SK-N-SH (cell line): Measurements from ENCODE around the gene EDDM13. TPM values are rescaled to one million over a fixed set of nuclear protein-coding genes. Genes with fewer than 3 reads are reported as not detected.

ENCODE experiments used
- CTCF ChIA-PET: fragments of 300-600, 350-600 bp; formaldehyde crosslinking; extraction: SDS; loops from one replicate; lab custom pipeline; 2021; lab: Yijun Ruan, JAX
- POLR2A ChIA-PET: fragments of 350-600 bp; sonication (Branson Sonifier 250); formaldehyde crosslinking; extraction: SDS; loops from one replicate; lab custom pipeline; 2020; ENCODE audit warnings: antibody characterized with exemption, inconsistent platforms; lab: Yijun Ruan, JAX
- DNase-seq: peaks from one replicate; pipeline ENCODE4 v3.0.0; 2012
- H2AFZ ChIP-seq: fragments of 200-600 bp; sonication (generic); 2 replicates; pipeline ENCODE4 v1.8.1; 2016; ENCODE audit warnings: antibody characterized with exemption, mild to moderate bottlenecking, low read depth
- H3F3A ChIP-seq: fragments of 200-600 bp; sonication (generic); replicated peaks from 2 replicates; pipeline ENCODE3; 2016; ENCODE audit warnings: antibody characterized with exemption, mild to moderate bottlenecking; ENCODE audit not compliant: insufficient read depth
- H3K27ac ChIP-seq, 2 experiments: fragments of 200-500 bp in 1 of 2; fragments of 200-600 bp in 1 of 2; sonication (Bioruptor generic) in 1 of 2; sonication (generic), shearing (Covaris generic) in 1 of 2; 2 replicates each; pipeline versions ENCODE4 v1.5.1 to v1.6.1; 2014 to 2016; ENCODE audit warnings: low read depth in 2 of 2, inconsistent platforms in 1 of 2, low read length in 1 of 2, mild to moderate bottlenecking in 1 of 2, mixed read lengths in 1 of 2
- H3K27me3 ChIP-seq: fragments of 200-600 bp; sonication (generic), shearing (Covaris generic); 2 replicates; pipeline ENCODE4 v1.6.1; 2016; ENCODE audit warnings: mixed run types; ENCODE audit not compliant: insufficient read depth
- H3K36me3 ChIP-seq, 2 experiments: fragments of 200-500 bp in 1 of 2; fragments of 200-600 bp in 1 of 2; sonication (Bioruptor generic) in 1 of 2; sonication (generic) in 1 of 2; replicated peaks in 1 of 2; 2 replicates each; pipeline versions ENCODE3 to v1.5.1; 2014 to 2016; ENCODE audit warnings: low read length in 1 of 2, mild to moderate bottlenecking in 1 of 2; ENCODE audit not compliant: insufficient read depth in 2 of 2, control insufficient read depth in 1 of 2
- H3K4me1 ChIP-seq, 2 experiments: fragments of 200-500 bp in 1 of 2; fragments of 200-600 bp in 1 of 2; sonication (Bioruptor generic) in 1 of 2; sonication (generic), shearing (Covaris generic) in 1 of 2; 2 replicates each; pipeline versions ENCODE4 v1.5.1 to v1.6.1; 2014 to 2016; ENCODE audit warnings: low read depth in 1 of 2, low read length in 1 of 2, mixed run types in 1 of 2; ENCODE audit not compliant: insufficient read depth in 2 of 2, control insufficient read depth in 1 of 2
- H3K4me2 ChIP-seq: fragments of 200-600 bp; sonication (generic), shearing (Covaris generic); 2 replicates; pipeline ENCODE4 v1.6.1; 2017; ENCODE audit warnings: mixed run types
- H3K4me3 ChIP-seq, 2 experiments: fragments of 200-500 bp in 1 of 2; fragments of 200-600 bp in 1 of 2; sonication (Bioruptor generic) in 1 of 2; sonication (generic), shearing (Covaris generic) in 1 of 2; 2 replicates each; pipeline versions ENCODE4 v1.5.1 to v1.8.1; 2014 to 2016; ENCODE audit warnings: low read depth in 2 of 2, inconsistent platforms in 1 of 2, low read length in 1 of 2, mild to moderate bottlenecking in 1 of 2, mixed read lengths in 1 of 2, moderate library complexity in 1 of 2
- H3K79me2 ChIP-seq: fragments of 200-600 bp; sonication (generic); 2 replicates; pipeline ENCODE4 v1.8.1; 2017; ENCODE audit warnings: mild to moderate bottlenecking; ENCODE audit not compliant: insufficient read depth
- H3K9ac ChIP-seq: fragments of 200-600 bp; sonication (generic); 2 replicates; pipeline ENCODE4 v1.6.1; 2017; ENCODE audit warnings: mixed run types
- H3K9me2 ChIP-seq: fragments of 200-600 bp; sonication (generic); 2 replicates; pipeline ENCODE4 v1.6.1; 2017; ENCODE audit warnings: mixed run types
- H3K9me3 ChIP-seq: fragments of 200-600 bp; sonication (generic); 2 replicates; pipeline ENCODE4 v1.6.1; 2017; ENCODE audit warnings: mixed run types, mild to moderate bottlenecking, moderate library complexity
- H4K20me1 ChIP-seq: fragments of 200-600 bp; sonication (generic); 2 replicates; pipeline ENCODE4 v1.6.1; 2017; ENCODE audit warnings: mild to moderate bottlenecking, mixed run types; ENCODE audit not compliant: insufficient read depth
- CHD2 ChIP-seq: fragments of 150-350 bp; IDR thresholded peaks from 2 replicates; pipeline ENCODE4 v1.6.1; 2018; ENCODE audit warnings: low read length; ENCODE audit not compliant: partially characterized antibody
- EZH2phosphoT487 ChIP-seq: fragments of 200-600 bp; sonication (generic); IDR thresholded peaks from 2 replicates; pipeline ENCODE4 v1.6.1; 2017; ENCODE audit warnings: low read depth, mixed run types, mild to moderate bottlenecking, antibody characterized with exemption, moderate library complexity, borderline replicate concordance
- FOXJ3 ChIP-seq: sonication (generic); formaldehyde crosslinking; IDR thresholded peaks from 2 replicates; pipeline ENCODE4 v1.5.1; 2020; ENCODE audit warnings: mild to moderate bottlenecking, missing genetic modification reagents
- GATA2 ChIP-seq: sonication (generic); formaldehyde crosslinking; IDR thresholded peaks from 2 replicates; pipeline ENCODE4 v1.5.0; 2020; ENCODE audit warnings: mild to moderate bottlenecking, missing genetic modification reagents
- MXI1 ChIP-seq: IDR thresholded peaks from 2 replicates; pipeline ENCODE4 v1.6.1; 2012; ENCODE audit warnings: mild to moderate bottlenecking, low read depth, low read length, improper control_type of control experiment
- NFIC ChIP-seq: IDR thresholded peaks from 2 replicates; pipeline ENCODE4 v1.4.0; 2012; ENCODE audit warnings: borderline replicate concordance
- NRF1 ChIP-seq: IDR thresholded peaks from 2 replicates; pipeline ENCODE4 v1.6.1; 2012; ENCODE audit warnings: low read depth, mild to moderate bottlenecking, low read length
- POLR2AphosphoS5 ChIP-seq: IDR thresholded peaks from 2 replicates; pipeline ENCODE4 v1.6.1; 2012; ENCODE audit warnings: low read depth, low read length
- RCOR1 ChIP-seq: fragments of 150-350 bp; IDR thresholded peaks from 2 replicates; pipeline ENCODE4 v1.6.1; 2017; ENCODE audit warnings: antibody characterized with exemption, low read length
- RFX5 ChIP-seq: IDR thresholded peaks from 2 replicates; pipeline ENCODE4 v1.6.1; 2012; ENCODE audit warnings: mild to moderate bottlenecking, improper control_type of control experiment, low read length
- SIN3A ChIP-seq: IDR thresholded peaks from 2 replicates; pipeline ENCODE4 v1.6.1; 2012; ENCODE audit warnings: low read depth, mild to moderate bottlenecking, low read length, moderate library complexity, borderline replicate concordance
- TAF1 ChIP-seq: IDR thresholded peaks from 2 replicates; pipeline ENCODE4 v1.6.1; 2012; ENCODE audit warnings: low read depth, mild to moderate bottlenecking, low read length, moderate library complexity, borderline replicate concordance
- WGBS: methylation state at CpG from one replicate; pipeline ENCODE4 v1.1.6; 2017; ENCODE audit warnings: low lambda C conversion rate; 5-methylcytosine and 5-hydroxymethylcytosine counted together
- polyA plus RNA-seq, 3 experiments: library from polyadenylated mRNA; depleted of rRNA; stranded (reverse); fragments of >200 nt; gene quantifications; 2 replicates each; pipeline ENCODE4 v1.2.3, GENCODE V29; 2012
- TF ChIP-seq, protein P1 (sequence below): IDR thresholded peaks from 2 replicates; pipeline ENCODE4 v1.6.1; 2012; ENCODE audit warnings: mild to moderate bottlenecking, low read depth, low read length, moderate library complexity
- TF ChIP-seq, protein P2 (sequence below): fragments of 150-350 bp; IDR thresholded peaks from 2 replicates; pipeline ENCODE4 v1.6.1; 2016; ENCODE audit warnings: mild to moderate bottlenecking, low read depth, low read length
- TF ChIP-seq, protein P3 (sequence below): IDR thresholded peaks from 2 replicates; pipeline ENCODE4 v1.4.0; 2012; ENCODE audit warnings: low read depth, borderline replicate concordance
- TF ChIP-seq, protein P4 (sequence below): fragments of 150-350 bp; IDR thresholded peaks from 2 replicates; pipeline ENCODE4 v1.6.1; 2017; ENCODE audit warnings: antibody characterized with exemption, low read length, low read depth, borderline replicate concordance

EDDM13 gene
- polyA plus RNA-seq, 1 of the 3 experiments (the other 2 are of a cell fraction): not detected

DNA sequence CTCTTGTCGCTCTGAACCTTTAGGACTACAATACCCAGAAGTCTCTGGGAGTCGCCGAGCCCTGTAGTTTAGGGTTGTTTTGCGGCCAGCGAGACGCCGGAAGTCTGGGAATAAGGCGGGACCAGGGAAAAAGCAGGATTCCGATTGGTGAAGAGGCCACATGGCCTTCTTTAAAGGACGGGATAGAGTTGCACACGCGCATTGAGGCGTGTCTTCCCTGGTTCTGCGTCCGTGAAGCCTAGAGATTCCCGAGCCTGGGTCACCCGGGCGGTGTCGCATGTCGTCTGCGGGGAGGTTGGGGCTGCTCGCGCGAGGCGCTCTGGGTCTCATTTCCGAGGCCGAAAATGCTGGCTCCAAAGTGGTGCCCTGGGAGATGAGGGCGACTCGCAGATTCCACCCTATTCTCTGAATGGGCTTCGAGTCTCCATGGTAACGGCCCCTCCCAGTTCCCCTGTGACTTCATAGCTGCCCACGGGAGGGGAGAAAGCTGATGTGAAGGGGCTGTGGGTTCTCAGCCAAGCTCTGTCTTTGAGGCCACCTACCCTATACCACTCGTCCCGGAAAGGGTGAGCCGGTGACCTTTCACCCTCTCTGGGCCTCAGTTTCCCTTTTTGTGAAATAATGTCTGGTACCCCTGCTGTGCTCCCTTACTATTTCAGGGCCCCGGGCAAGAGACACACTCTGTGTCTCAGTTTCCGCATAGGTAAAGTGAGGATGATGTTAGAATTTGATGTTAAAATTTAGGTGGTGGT is 42.7 kb downstream of the EDDM13 start (continued):
- TF ChIP-seq, protein P1, sequence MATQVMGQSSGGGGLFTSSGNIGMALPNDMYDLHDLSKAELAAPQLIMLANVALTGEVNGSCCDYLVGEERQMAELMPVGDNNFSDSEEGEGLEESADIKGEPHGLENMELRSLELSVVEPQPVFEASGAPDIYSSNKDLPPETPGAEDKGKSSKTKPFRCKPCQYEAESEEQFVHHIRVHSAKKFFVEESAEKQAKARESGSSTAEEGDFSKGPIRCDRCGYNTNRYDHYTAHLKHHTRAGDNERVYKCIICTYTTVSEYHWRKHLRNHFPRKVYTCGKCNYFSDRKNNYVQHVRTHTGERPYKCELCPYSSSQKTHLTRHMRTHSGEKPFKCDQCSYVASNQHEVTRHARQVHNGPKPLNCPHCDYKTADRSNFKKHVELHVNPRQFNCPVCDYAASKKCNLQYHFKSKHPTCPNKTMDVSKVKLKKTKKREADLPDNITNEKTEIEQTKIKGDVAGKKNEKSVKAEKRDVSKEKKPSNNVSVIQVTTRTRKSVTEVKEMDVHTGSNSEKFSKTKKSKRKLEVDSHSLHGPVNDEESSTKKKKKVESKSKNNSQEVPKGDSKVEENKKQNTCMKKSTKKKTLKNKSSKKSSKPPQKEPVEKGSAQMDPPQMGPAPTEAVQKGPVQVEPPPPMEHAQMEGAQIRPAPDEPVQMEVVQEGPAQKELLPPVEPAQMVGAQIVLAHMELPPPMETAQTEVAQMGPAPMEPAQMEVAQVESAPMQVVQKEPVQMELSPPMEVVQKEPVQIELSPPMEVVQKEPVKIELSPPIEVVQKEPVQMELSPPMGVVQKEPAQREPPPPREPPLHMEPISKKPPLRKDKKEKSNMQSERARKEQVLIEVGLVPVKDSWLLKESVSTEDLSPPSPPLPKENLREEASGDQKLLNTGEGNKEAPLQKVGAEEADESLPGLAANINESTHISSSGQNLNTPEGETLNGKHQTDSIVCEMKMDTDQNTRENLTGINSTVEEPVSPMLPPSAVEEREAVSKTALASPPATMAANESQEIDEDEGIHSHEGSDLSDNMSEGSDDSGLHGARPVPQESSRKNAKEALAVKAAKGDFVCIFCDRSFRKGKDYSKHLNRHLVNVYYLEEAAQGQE: no peak
- TF ChIP-seq NRF1: peak; percentile 89
- TF ChIP-seq, protein P2, sequence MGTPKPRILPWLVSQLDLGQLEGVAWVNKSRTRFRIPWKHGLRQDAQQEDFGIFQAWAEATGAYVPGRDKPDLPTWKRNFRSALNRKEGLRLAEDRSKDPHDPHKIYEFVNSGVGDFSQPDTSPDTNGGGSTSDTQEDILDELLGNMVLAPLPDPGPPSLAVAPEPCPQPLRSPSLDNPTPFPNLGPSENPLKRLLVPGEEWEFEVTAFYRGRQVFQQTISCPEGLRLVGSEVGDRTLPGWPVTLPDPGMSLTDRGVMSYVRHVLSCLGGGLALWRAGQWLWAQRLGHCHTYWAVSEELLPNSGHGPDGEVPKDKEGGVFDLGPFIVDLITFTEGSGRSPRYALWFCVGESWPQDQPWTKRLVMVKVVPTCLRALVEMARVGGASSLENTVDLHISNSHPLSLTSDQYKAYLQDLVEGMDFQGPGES: no peak
- no peak for TF ChIP-seq RFX5
- peak; percentile 63; the same call in 1 of the 2 replicates for TF ChIP-seq POLR2AphosphoS5

DNA sequence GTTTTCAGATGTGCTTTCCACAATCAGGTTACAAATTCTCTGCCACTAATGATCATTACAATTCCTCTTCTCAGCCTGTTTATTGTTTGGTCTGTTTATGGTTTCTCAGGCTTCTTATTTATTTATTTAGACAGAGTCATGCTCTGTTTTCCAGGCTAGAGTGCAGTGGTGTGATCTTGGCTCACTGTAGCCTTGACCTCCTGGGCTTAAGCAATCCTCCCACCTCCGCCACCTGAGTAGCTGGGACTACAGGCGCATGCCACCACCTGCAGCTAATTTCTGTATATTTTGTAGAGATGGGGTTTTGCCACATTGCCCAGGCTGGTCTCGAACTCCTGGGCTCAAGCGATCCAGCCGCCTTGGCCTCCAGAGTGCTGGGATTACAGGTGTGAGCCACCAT is 44.2 kb downstream of the EDDM13 start:
- peaks cover 9 to 13% of the 10 kb centered on the region in 2 experiments for H3K36me3 ChIP-seq
- H2AFZ ChIP-seq: no peak overlapping the region
- H3K79me2 ChIP-seq: peaks cover 8% of the 10 kb centered on the region
- H3K27ac ChIP-seq: no peak overlapping the region
- no peak for TF ChIP-seq MXI1
- TF ChIP-seq, protein P3, sequence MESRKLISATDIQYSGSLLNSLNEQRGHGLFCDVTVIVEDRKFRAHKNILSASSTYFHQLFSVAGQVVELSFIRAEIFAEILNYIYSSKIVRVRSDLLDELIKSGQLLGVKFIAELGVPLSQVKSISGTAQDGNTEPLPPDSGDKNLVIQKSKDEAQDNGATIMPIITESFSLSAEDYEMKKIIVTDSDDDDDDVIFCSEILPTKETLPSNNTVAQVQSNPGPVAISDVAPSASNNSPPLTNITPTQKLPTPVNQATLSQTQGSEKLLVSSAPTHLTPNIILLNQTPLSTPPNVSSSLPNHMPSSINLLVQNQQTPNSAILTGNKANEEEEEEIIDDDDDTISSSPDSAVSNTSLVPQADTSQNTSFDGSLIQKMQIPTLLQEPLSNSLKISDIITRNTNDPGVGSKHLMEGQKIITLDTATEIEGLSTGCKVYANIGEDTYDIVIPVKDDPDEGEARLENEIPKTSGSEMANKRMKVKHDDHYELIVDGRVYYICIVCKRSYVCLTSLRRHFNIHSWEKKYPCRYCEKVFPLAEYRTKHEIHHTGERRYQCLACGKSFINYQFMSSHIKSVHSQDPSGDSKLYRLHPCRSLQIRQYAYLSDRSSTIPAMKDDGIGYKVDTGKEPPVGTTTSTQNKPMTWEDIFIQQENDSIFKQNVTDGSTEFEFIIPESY: no peak
- no peak for TF ChIP-seq NFIC
- TF ChIP-seq, protein P4, sequence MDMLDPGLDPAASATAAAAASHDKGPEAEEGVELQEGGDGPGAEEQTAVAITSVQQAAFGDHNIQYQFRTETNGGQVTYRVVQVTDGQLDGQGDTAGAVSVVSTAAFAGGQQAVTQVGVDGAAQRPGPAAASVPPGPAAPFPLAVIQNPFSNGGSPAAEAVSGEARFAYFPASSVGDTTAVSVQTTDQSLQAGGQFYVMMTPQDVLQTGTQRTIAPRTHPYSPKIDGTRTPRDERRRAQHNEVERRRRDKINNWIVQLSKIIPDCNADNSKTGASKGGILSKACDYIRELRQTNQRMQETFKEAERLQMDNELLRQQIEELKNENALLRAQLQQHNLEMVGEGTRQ: no peak
- TF ChIP-seq, protein P1: no peak
- no peak for TF ChIP-seq FOXJ3
- no peak for TF ChIP-seq RFX5
- TF ChIP-seq CHD2: no peak
- TF ChIP-seq TAF1: no peak
- no peak for TF ChIP-seq GATA2 (CRISPR knock-in tag)
- no peak for TF ChIP-seq RCOR1
- TF ChIP-seq EZH2phosphoT487: no peak
- TF ChIP-seq SIN3A: no peak
- no peak for DNase-seq
- peaks cover 4% of the 10 kb centered on the region for H3F3A ChIP-seq
- H3K4me3 ChIP-seq: no peak overlapping the region
- no peaks in the 10 kb centered on the region for H3K9me2 ChIP-seq
- no peaks in the 10 kb centered on the region for H4K20me1 ChIP-seq
- ChIA-PET CTCF (interaction anchor here (1.3 to 1.5 kb wide), 2 partner anchors 17 to 31 kb away, joined by 3 to 5 read pairs; no protein-coding TSS in a partner anchor), POLR2A (no interaction called here)
- H3K27me3 ChIP-seq: no peaks in the 10 kb centered on the region
- 94% methylated on average over 5 of the region's 5 CpGs for WGBS
- no peak overlapping the region for H3K9ac ChIP-seq
- no peak overlapping the region for H3K4me2 ChIP-seq
- H3K9me3 ChIP-seq: no peaks in the 10 kb centered on the region
- peaks cover 0 to 19% of the 10 kb centered on the region in 2 experiments; a peak in 2 of 4 replicates for H3K4me1 ChIP-seq
